PFSK-1 (cell line): ENCODE measurements around the gene EIF2B4. TPM values are rescaled to one million over a fixed set of nuclear protein-coding genes. Genes with fewer than 3 reads are reported as not detected.

Experiments used
- FOXP2 ChIP-seq: optimal IDR thresholded peaks from 2 replicates; pipeline ENCODE3; 2011; ENCODE audit warnings: borderline replicate concordance, control low read depth, inconsistent platforms; ENCODE audit not compliant: insufficient read depth; ENCODE audit errors: extremely low read length, extremely low read depth
- POLR2AphosphoS5 ChIP-seq: IDR thresholded peaks from 2 replicates; pipeline ENCODE4 v1.6.1; 2012; ENCODE audit warnings: low read depth, mild to moderate bottlenecking, control low read depth, low read length, moderate library complexity
- REST ChIP-seq, 2 experiments: IDR thresholded peaks; 2 replicates each; pipeline versions ENCODE4 v1.6.1 to v1.8.0; 2011 to 2012; ENCODE audit warnings: low read depth in 2 of 2, low read length in 2 of 2, control low read depth in 1 of 2, inconsistent platforms in 1 of 2, mild to moderate bottlenecking in 1 of 2, moderate library complexity in 1 of 2; ENCODE audit not compliant: insufficient read depth in 1 of 2
- SIN3A ChIP-seq: IDR thresholded peaks from 2 replicates; pipeline ENCODE4 v1.6.1; 2012; ENCODE audit warnings: mild to moderate bottlenecking, low read length, moderate library complexity, borderline replicate concordance; ENCODE audit not compliant: insufficient read depth
- TAF1 ChIP-seq: IDR thresholded peaks from 2 replicates; pipeline ENCODE4 v1.6.1; 2012; ENCODE audit warnings: low read length, control low read depth, borderline replicate concordance; ENCODE audit not compliant: insufficient read depth
- polyA plus RNA-seq: library from polyadenylated mRNA; unstranded; fragments of >200 nt; gene quantifications from one replicate; pipeline ENCODE4 v1.2.1, GENCODE V29; 2012; ENCODE audit warnings: low read depth, missing spikeins; ENCODE audit not compliant: insufficient read length

Gene EIF2B4
- polyA plus RNA-seq, result 121 TPM

- TF ChIP-seq FOXP2, result no peak
- peak; percentile 25; the same call in 1 of the 2 replicates for TF ChIP-seq SIN3A
- peak; percentile 13 to 44; a peak in 1 of 4 replicates for TF ChIP-seq REST (IDR thresholded peaks at IDR 0.05; ENCODE audit: insufficient read depth in 1 of 2, low read depth in 2 of 2, low read length in 2 of 2)
- TF ChIP-seq TAF1, result peak; percentile 84
- peak; percentile 86 for TF ChIP-seq POLR2AphosphoS5
Observed at GRCh38 chr2:27370026-27370815, at the start of gene EIF2B4, which contains the start of gene SNX17. EIF2B4 (minus strand) TSS chr2:27370338; CDS start chr2:27370314, 24 bp downstream. SNX17 (plus strand) TSS chr2:27370616; CDS start chr2:27370744, 128 bp downstream.

GRCh38 chr2:27416151-27416550 is 46.0 kb upstream of the EIF2B4 start:
- no peak for TF ChIP-seq TAF1
- no peak for TF ChIP-seq REST (IDR thresholded peaks at IDR 0.05; ENCODE audit: insufficient read depth in 1 of 2, low read depth in 2 of 2, low read length in 2 of 2)
- no peak for TF ChIP-seq POLR2AphosphoS5

GRCh38 chr2:27412419-27413152 is 42.4 kb upstream of the EIF2B4 start:
- no peak for TF ChIP-seq SIN3A
- TF ChIP-seq REST (IDR thresholded peaks at IDR 0.05; ENCODE audit: insufficient read depth in 1 of 2, low read depth in 2 of 2, low read length in 2 of 2), result no peak

- TF ChIP-seq POLR2AphosphoS5 (peak; percentile 94), FOXP2 (peak; percentile 50), SIN3A (peak; percentile 78; the same call in 1 of the 2 replicates), REST (IDR thresholded peaks at IDR 0.05; ENCODE audit: insufficient read depth in 1 of 2, low read depth in 2 of 2, low read length in 2 of 2) (peak in 1 of 2 experiments; percentile 23; a peak in 1 of 4 replicates), TAF1 (peak; percentile 94; the same call in 1 of the 2 replicates)
Observed at GRCh38 chr2:27409321-27410073, 39.4 kb upstream of the EIF2B4 start, which contains the start of gene PPM1G. PPM1G (minus strand) TSS chr2:27409591; CDS start chr2:27409422, 169 bp downstream.
